ENCODE results near the gene EYA2.

DNA sequence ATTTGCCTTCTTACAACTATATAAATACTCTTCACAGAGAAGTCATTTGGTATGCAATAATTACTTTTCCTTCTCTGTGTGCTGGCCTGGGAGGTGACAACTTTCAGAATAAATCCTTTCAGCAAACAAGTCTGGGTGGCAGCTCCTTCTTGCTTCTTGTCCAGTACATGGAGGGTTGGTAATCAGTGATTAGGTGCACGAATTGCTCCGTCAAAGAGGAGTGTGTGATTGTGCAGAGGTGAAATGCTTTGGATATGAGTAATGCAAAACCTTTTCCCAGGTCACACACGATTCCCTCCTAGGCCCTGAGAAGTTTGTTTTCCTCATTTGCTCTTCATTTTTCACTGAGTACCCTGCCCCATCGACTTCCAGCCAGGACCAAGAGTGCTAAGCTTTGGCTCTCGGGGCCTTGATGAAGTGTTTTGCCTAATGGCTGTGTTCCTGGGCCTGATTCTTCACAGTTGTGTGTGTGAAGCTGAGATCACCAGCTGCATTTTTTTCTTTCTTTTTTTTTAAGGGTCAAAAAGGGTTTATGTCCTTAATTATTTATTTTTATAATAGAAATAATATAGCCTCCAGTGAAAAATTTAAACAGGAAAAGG lies 245.4 kb downstream of the EYA2 start:
- TF ChIP-seq SUZ12 (IDR thresholded peaks at IDR 0.05; ENCODE audit: extremely low read depth, insufficient read depth, insufficient read length) = no peak
- no peak for TF ChIP-seq ZNF274 (IDR thresholded peaks at IDR 0.05; ENCODE audit: low read depth, low read length)
- TF ChIP-seq YY1 (IDR thresholded peaks at IDR 0.05; ENCODE audit: insufficient read depth, insufficient read length) = no peak
